Stimulated activated CD8-positive, alpha-beta memory T cell treated with anti-CD3 and anti-CD28 coated beads, Interleukin-4, amount 100 ng/mL, for 24 hours (primary cell): ENCODE data around the gene UBAC1.
"Not testable (repeated sequence)": the region's sequence is repeated elsewhere in the genome, so short reads cannot be mapped to it uniquely, and the experiment has no call there.

Experiments used
- DNase-seq: peaks from one replicate; pipeline ENCODE4 v3.0.0-alpha.2; 2020; ENCODE audit warnings: low read depth

The UBAC1 gene

GRCh38 chr9:135959814-135960213 lies 1.4 kb downstream of the UBAC1 start:
- DNase-seq, result no peak

- DNase-seq, result no peak
Measured at GRCh38 chr9:135958485-135958884, 2.7 kb downstream of the UBAC1 start.

DNA sequence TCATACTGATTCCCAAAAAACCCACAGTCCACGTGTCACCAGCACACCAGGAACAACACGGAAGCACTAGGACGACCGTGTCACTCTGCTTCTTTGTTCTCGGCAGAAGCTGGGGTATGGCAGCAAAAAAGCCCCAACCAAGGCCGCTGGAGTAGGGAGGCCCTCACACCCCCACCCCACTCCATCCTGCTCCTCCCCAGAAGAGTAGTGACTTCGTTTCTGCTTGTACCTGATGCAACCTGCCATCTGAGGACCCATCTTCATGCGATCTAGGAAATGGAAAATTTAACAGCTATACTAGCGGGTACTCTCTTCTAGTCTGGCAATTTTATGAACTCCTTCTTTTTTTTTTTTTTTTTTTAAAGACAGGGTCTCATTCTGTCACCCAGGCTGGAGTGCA lies 3.7 kb downstream of the UBAC1 start:
- no peak for DNase-seq

DNA sequence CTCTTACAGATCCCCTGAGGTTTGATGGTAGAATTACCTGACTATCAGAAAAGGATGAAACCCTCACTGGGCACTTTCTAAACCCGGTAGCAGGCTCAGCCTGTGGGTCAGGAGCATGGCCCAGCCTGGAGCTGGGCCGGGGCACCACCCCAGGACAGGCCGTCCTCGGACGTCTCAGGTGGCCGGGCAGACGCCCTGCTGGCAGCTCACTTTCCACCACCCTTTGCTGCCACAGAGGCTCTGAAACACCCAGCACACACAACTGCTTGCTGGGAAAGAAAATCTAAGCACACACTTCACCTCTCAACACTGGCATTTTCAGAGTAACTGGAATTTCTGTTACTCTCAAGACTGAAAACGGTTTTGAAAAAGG lies 4.4 kb downstream of the UBAC1 start:
- no peak for DNase-seq

GRCh38 chr9:135955934-135956801 lies 5.0 kb downstream of the UBAC1 start:
- no peak for DNase-seq

- DNase-seq, result no peak
Measured at GRCh38 chr9:135952664-135953206, 8.4 kb downstream of the UBAC1 start.

GRCh38 chr9:135951889-135952663 lies 9.1 kb downstream of the UBAC1 start:
- no peak for DNase-seq

DNA sequence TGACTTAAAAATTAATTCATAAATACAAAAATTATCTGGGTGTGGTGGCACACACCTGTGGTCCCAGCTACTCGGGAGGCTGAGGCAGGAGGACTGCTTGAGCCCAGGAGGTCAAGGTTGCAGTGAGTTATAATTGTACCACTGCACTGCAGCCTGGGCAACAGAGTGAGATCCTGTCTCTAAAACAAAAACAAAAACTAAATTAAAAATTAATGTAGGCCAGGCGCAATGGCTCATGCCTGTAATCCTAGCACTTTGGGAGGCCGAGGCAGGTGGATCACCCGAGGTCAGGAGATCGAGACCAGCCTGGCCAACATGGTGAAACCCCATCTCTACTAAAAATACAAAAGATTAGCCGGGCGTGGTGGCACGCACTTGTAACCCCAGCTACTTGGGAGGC lies 9.9 kb downstream of the UBAC1 start:
- not testable (repeated sequence) for DNase-seq

GRCh38 chr9:135950841-135951240 lies 10.3 kb downstream of the UBAC1 start:
- not testable (repeated sequence) for DNase-seq

DNA sequence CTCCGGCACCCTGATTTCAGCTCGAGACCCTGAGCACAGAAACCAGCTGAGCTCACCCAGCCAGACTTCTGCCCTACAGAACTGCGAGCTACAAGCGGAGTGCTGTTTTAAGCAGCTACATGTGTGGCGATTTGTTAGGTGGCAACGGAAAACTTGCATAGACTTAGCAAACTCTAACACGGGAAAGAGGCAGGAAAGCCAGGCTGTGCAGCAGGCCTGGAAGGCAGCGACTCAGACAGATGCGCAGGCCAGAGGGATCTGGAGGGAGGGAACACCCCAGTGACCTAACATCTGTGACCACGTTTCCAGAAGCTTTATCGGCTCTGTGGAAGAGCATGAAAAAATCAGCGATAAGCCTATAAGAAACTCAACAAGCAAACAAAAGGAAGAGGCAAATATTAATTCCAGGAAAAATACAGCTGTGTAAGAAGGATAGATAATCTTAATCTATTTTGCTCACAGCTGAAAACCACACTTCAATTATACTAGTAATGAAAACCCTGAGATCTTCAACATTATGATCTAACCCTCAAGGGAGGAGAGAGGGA lies 11.0 kb downstream of the UBAC1 start:
- DNase-seq, result no peak

DNA sequence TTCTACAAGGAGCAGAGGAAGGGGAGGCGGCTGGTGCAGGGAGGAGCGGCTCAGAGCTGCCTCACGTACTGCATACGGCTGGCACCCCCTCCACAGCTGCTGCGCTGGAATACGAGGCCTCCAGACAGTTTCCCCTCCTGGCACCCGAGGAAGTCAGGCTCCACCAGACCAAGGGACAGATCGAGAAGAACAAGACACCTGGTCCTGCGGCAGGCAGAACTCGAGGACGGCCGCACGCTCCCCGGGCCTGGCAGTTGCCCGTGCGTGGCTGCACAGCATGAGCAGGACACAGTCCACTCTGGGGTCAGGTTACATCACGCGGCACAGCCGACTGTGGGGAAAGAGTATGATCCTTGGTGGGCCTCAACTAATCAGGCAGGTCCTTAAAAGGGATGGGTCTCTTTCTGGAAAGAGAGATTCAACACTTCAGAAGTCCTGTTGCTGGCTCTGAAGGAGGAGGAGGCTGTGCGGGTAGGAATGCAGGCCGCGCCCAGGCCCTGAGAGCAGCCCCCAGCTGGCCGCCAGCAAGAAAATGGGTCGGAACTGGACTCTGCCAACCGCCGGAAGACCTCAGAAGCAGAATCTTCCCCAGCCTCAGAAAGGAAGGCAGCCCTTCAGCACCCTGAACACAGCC lies 11.6 kb downstream of the UBAC1 start:
- DNase-seq, result no peak

GRCh38 chr9:135948968-135949367 lies 12.2 kb downstream of the UBAC1 start:
- no peak for DNase-seq

DNA sequence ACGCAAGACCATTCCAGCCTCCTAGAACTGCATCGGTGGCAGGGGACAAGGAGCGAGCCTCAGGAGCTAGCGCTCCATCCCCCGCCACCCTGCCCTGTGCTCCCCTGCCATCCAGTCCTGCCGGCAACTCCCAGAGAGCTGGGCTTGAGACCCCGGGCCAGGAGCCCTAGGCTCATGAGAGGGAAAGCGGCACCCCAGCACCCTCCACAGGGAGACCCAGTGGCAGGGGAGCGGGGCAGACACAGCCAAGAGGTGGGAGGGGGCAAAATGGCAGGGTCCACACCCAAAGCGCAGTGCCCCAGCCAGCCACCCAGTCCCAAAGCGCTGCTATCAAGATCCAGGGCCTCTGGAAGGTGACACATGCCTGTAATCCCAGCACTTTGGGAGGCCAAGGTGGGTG lies 12.7 kb downstream of the UBAC1 start:
- no peak for DNase-seq

DNA sequence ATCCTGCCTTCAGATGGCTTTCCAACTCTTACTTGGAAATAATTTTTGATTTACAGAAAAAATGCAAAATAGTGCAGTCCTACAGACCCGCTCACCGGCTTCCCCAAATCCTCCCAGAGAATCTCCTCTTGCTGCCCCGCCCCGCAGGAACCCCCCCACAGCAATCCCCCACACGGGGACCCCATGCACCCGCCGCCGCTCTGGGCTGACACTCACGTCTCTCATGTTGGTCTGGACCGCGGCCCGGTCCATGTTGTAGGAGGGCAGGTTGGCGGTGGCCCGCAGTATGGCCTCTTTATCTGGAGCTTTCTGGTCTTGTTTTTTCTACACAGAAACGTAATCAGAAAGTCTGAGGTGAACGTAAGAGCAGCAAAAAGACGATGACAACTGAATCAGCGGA lies 13.6 kb downstream of the UBAC1 start:
- DNase-seq, result no peak

- not testable (repeated sequence) for DNase-seq
Measured at GRCh38 chr9:135947105-135947504, 14.1 kb downstream of the UBAC1 start.

DNA sequence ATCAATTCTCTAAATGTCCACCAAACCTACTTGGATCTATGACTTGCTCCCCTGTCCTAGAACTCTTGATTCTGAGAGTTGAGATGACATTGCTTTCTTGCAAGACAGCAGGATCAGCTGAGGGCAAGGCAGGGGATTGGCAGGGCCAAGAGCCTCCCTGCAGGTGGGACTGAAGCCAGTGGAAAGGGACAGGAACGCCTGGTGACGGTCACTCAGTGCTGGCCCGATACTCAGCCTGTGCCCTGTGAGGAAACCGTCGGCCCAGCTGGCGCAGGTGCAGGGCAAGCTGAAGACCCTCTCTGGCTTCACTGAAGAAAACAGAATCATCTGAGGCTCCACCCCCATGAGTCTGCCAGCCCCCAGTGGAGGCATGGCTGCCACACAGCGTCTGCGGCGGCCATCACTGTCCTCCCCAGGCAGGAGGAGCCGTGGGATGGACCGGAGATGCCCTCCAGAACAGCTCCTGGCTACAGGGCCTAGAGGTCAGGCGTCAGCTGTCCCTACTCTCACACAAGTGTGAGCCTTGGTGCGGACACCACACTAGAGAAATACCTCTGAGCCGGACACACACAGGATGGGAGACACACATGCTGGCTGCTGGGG lies 14.7 kb downstream of the UBAC1 start:
- no peak for DNase-seq

GRCh38 chr9:135945969-135946368 lies 15.2 kb downstream of the UBAC1 start:
- DNase-seq, result no peak

GRCh38 chr9:135944444-135945252 lies 16.5 kb downstream of the UBAC1 start:
- DNase-seq, result no peak

GRCh38 chr9:135943604-135944003 lies 17.6 kb downstream of the UBAC1 start:
- not testable (repeated sequence) for DNase-seq

- DNase-seq, result no peak
Measured at GRCh38 chr9:135941288-135941995, 19.7 kb downstream of the UBAC1 start.
